Astrocyte (in vitro differentiated cells and primary cell): ENCODE results near the gene EDDM13. TPM values are rescaled to one million over a fixed set of nuclear protein-coding genes. Genes with fewer than 3 reads are reported as not detected.
"Not testable (repeated sequence)": the region's sequence is repeated elsewhere in the genome, so short reads cannot be mapped to it uniquely, and the experiment has no call there.

Source experiments
- DNase-seq: peaks from one replicate; pipeline ENCODE4 v3.0.0-alpha.2; 2010; ENCODE audit warnings: low read depth
- FAIRE-seq: peaks from 2 replicates; lab custom pipeline; 2011; peaks lifted over from hg19 to GRCh38; lab: Jason Lieb, UNC
- H2AFZ ChIP-seq: 2 replicates; pipeline ENCODE4 v1.6.0; 2012; ENCODE audit warnings: low read depth, low read length, inconsistent platforms
- H3K27ac ChIP-seq: 2 replicates; pipeline ENCODE4 v1.5.1; 2011; ENCODE audit warnings: low read depth, low read length, inconsistent platforms
- H3K27me3 ChIP-seq: 2 replicates; pipeline ENCODE4 v1.6.0; 2011; ENCODE audit warnings: low read length, inconsistent platforms; ENCODE audit not compliant: insufficient read depth
- H3K36me3 ChIP-seq: 2 replicates; pipeline ENCODE4 v1.5.1; 2011; ENCODE audit warnings: low read length, inconsistent platforms; ENCODE audit not compliant: insufficient read depth
- H3K4me1 ChIP-seq: 2 replicates; pipeline ENCODE4 v1.5.1; 2011; ENCODE audit warnings: low read length, inconsistent platforms; ENCODE audit not compliant: insufficient read depth
- H3K4me2 ChIP-seq: 2 replicates; pipeline ENCODE4 v1.6.0; 2012; ENCODE audit warnings: low read length, inconsistent platforms
- H3K4me3 ChIP-seq: 2 replicates; pipeline ENCODE4 v1.5.1; 2011; ENCODE audit warnings: low read depth, mild to moderate bottlenecking, low read length, inconsistent platforms; ENCODE audit not compliant: insufficient read depth
- H3K79me2 ChIP-seq: 2 replicates; pipeline ENCODE4 v1.6.0; 2012; ENCODE audit warnings: mild to moderate bottlenecking, low read length, inconsistent platforms; ENCODE audit not compliant: insufficient read depth
- H3K9ac ChIP-seq: 2 replicates; pipeline ENCODE4 v1.6.0; 2012; ENCODE audit warnings: mild to moderate bottlenecking, low read length, inconsistent platforms
- H3K9me3 ChIP-seq: 2 replicates; pipeline ENCODE4 v1.5.1; 2012; ENCODE audit warnings: low read depth, mild to moderate bottlenecking, low read length, inconsistent platforms; ENCODE audit not compliant: insufficient read depth
- H4K20me1 ChIP-seq: 2 replicates; pipeline ENCODE4 v1.6.0; 2012; ENCODE audit warnings: low read length, inconsistent platforms; ENCODE audit not compliant: insufficient read depth
- H3K27ac Mint-ChIP-seq: one replicate; pipeline ENCODE4 v1.8.0; 2021; ENCODE audit warnings: mild to moderate bottlenecking, mixed read lengths; ENCODE audit not compliant: unreplicated experiment
- H3K27me3 Mint-ChIP-seq: one replicate; pipeline ENCODE4 v1.8.0; 2021; ENCODE audit warnings: low read depth, mixed read lengths; ENCODE audit not compliant: unreplicated experiment
- H3K36me3 Mint-ChIP-seq: one replicate; pipeline ENCODE4 v1.8.0; 2021; ENCODE audit warnings: low read depth, mixed read lengths; ENCODE audit not compliant: unreplicated experiment
- H3K4me1 Mint-ChIP-seq: one replicate; pipeline ENCODE4 v1.8.0; 2021; ENCODE audit warnings: low read depth, mixed read lengths; ENCODE audit not compliant: unreplicated experiment
- H3K4me3 Mint-ChIP-seq: one replicate; pipeline ENCODE4 v1.8.0; 2021; ENCODE audit warnings: mild to moderate bottlenecking, moderate library complexity, mixed read lengths; ENCODE audit not compliant: unreplicated experiment
- H3K9me3 Mint-ChIP-seq: one replicate; pipeline ENCODE4 v1.8.0; 2021; ENCODE audit warnings: mild to moderate bottlenecking, mixed read lengths; ENCODE audit not compliant: unreplicated experiment
- CTCF ChIP-seq: IDR thresholded peaks from 2 replicates; pipeline ENCODE4 v1.5.1; 2011; ENCODE audit warnings: low read depth, mild to moderate bottlenecking, inconsistent platforms, low read length, moderate library complexity; ENCODE audit not compliant: insufficient read depth
- EZH2 ChIP-seq: IDR thresholded peaks from 2 replicates; pipeline ENCODE4 v1.6.1; 2012; ENCODE audit warnings: mild to moderate bottlenecking, low read length, inconsistent platforms; ENCODE audit not compliant: insufficient read depth
- total RNA-seq: library from RNA; stranded (reverse); gene quantifications from 2 replicates; pipeline ENCODE4 v1.2.1, GENCODE V29; 2021

Gene EDDM13
- total RNA-seq, 1 donor from 2014 or later: not detected

GRCh38 chr19:56261145-56261544 is 11.4 kb upstream of the EDDM13 start:
- Histone ChIP-seq H3K79me2 (no peaks in the 10 kb centered on the region), H3K27me3 (no peaks in the 10 kb centered on the region), H3K4me3 (no peak overlapping the region), H3K9ac (no peak overlapping the region), H3K4me1 (no peaks in the 10 kb centered on the region), H3K4me2 (no peak overlapping the region), H3K9me3 (no peaks in the 10 kb centered on the region), H3K36me3 (no peaks in the 10 kb centered on the region), H4K20me1 (no peaks in the 10 kb centered on the region), H3K27ac (no peak overlapping the region), H2AFZ (no peak overlapping the region)
- Mint-ChIP-seq H3K27ac (no peak overlapping the region), H3K4me3 (no peak overlapping the region), H3K27me3 (no peaks in the 10 kb centered on the region), H3K4me1 (no peaks in the 10 kb centered on the region), H3K9me3 (no peaks in the 10 kb centered on the region), H3K36me3 (peaks cover 4% of the 10 kb centered on the region)
- TF ChIP-seq EZH2 (no peak), CTCF (no peak)
- DNase-seq (no peak), FAIRE-seq (no peak)

GRCh38 chr19:56261932-56262331 is 10.6 kb upstream of the EDDM13 start:
- H3K27ac Mint-ChIP-seq, H3K27me3 Mint-ChIP-seq, H3K9me3 ChIP-seq, H3K4me3 Mint-ChIP-seq, H4K20me1 ChIP-seq, H3K4me1 Mint-ChIP-seq, H3K36me3 ChIP-seq, DNase-seq, H3K27me3 ChIP-seq, H3K36me3 Mint-ChIP-seq, H2AFZ ChIP-seq, H3K9me3 Mint-ChIP-seq, H3K27ac ChIP-seq, H3K4me2 ChIP-seq, H3K4me3 ChIP-seq, H3K4me1 ChIP-seq, FAIRE-seq, H3K79me2 ChIP-seq, H3K9ac ChIP-seq: not testable (repeated sequence)

- Histone ChIP-seq H3K9ac (no peak overlapping the region), H4K20me1 (no peaks in the 10 kb centered on the region), H3K36me3 (no peaks in the 10 kb centered on the region), H3K79me2 (no peaks in the 10 kb centered on the region), H3K4me1 (no peaks in the 10 kb centered on the region), H3K27ac (no peak overlapping the region), H3K9me3 (no peaks in the 10 kb centered on the region), H3K27me3 (no peaks in the 10 kb centered on the region), H3K4me3 (no peak overlapping the region), H3K4me2 (no peak overlapping the region), H2AFZ (no peak overlapping the region)
- TF ChIP-seq CTCF (no peak), EZH2 (no peak)
- Mint-ChIP-seq H3K4me3 (no peak overlapping the region), H3K27me3 (no peaks in the 10 kb centered on the region), H3K27ac (no peak overlapping the region), H3K9me3 (no peaks in the 10 kb centered on the region), H3K36me3 (peaks cover 4% of the 10 kb centered on the region), H3K4me1 (no peaks in the 10 kb centered on the region)
- FAIRE-seq (no peak), DNase-seq (no peak)
These were observed 9.2 kb upstream of the EDDM13 start for GRCh38 chr19:56263319-56263718.
